Measurements from ENCODE around the gene CA12. TPM values are rescaled to one million over a fixed set of nuclear protein-coding genes. Genes with fewer than 3 reads are reported as not detected.

Gene CA12
- total and polyA plus RNA-seq, 4 donors = 0.07 to 5.1 (median 1.5) TPM

DNA sequence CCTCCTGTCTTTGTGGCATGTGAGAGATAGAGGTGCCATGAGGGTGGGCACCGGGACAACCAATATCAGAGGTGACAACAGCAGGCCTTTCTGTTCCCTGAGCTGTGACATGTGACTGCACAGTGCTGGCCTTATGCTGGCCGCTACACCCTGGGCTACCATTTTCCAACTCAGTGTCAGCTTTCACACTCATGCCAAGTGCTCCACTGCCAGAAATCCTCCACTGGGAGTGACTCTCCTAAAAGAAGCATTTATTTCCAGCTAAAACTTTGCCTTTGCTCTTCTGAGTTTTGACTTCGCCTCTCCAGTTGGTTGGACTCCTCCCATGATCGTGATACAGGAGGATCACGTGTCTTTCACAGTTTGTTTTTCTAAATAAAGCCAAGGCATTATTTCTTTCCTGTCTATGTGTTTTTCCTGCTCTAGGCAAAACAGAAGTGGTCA lies 31.4 kb downstream of the CA12 start (continued):
- TF ChIP-seq, protein P1, sequence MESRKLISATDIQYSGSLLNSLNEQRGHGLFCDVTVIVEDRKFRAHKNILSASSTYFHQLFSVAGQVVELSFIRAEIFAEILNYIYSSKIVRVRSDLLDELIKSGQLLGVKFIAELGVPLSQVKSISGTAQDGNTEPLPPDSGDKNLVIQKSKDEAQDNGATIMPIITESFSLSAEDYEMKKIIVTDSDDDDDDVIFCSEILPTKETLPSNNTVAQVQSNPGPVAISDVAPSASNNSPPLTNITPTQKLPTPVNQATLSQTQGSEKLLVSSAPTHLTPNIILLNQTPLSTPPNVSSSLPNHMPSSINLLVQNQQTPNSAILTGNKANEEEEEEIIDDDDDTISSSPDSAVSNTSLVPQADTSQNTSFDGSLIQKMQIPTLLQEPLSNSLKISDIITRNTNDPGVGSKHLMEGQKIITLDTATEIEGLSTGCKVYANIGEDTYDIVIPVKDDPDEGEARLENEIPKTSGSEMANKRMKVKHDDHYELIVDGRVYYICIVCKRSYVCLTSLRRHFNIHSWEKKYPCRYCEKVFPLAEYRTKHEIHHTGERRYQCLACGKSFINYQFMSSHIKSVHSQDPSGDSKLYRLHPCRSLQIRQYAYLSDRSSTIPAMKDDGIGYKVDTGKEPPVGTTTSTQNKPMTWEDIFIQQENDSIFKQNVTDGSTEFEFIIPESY (IDR thresholded peaks at IDR 0.05) = no peak
- TF ChIP-seq EGR1 (IDR thresholded peaks at IDR 0.05; ENCODE audit: low read depth in 2 of 2) = no peak

DNA sequence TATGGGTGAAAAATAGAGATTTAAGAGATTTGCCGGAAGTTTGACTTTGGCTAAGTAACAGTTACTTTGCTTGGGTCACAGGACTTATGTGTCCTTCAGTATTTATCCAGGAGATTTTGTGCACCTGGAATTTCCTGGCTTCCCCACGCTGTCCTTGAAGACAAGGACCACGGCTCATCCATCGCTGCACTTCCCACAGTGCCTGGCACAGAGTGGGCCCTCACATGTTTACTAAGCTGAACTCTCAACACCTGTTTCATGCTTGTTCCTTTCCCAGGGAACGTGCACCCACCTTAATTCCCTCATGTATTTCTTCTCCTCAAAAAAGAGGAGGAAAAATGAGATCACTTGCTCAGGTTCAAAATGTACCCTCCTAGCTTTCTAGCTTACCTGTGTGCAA lies 32.0 kb downstream of the CA12 start:
- Histone ChIP-seq H3K27ac (ENCODE audit: low read depth in 1 of 2, low read length in 2 of 2) (no peak overlapping the region), H3K4me1 (ENCODE audit: control insufficient read depth in 4 of 4, insufficient read depth in 4 of 4, low read length in 3 of 4) (peaks cover 0 to 3% (median 0%) of the 10 kb centered on the region in 4 donors), H3K27me3 (ENCODE audit: control insufficient read depth in 4 of 4, insufficient read depth in 4 of 4, low read length in 3 of 4) (no peaks in the 10 kb centered on the region), H3K9me3 (ENCODE audit: control insufficient read depth in 4 of 4, low read length in 3 of 4) (no peaks in the 10 kb centered on the region), H3K9ac (ENCODE audit: low read depth in 1 of 2, low read length in 2 of 2) (no peak overlapping the region), H3K4me3 (ENCODE audit: low read depth in 1 of 3, low read length in 3 of 3) (no peak overlapping the region), H3K36me3 (ENCODE audit: control insufficient read depth in 4 of 4, insufficient read depth in 3 of 4, low read depth in 1 of 4, low read length in 3 of 4) (no peaks in the 10 kb centered on the region)
- TF ChIP-seq HNF4A (conservative IDR thresholded peaks at IDR 0.05) = no peak
- no peak for TF ChIP-seq RAD21 (IDR thresholded peaks at IDR 0.05)
- no peak for TF ChIP-seq FOXA1 (IDR thresholded peaks at IDR 0.05)
- TF ChIP-seq, protein P1 (IDR thresholded peaks at IDR 0.05) = no peak
- TF ChIP-seq YY1 (IDR thresholded peaks at IDR 0.05) = no peak
- no peak for TF ChIP-seq EGR1 (IDR thresholded peaks at IDR 0.05; ENCODE audit: low read depth in 2 of 2)
- TF ChIP-seq, protein P2, sequence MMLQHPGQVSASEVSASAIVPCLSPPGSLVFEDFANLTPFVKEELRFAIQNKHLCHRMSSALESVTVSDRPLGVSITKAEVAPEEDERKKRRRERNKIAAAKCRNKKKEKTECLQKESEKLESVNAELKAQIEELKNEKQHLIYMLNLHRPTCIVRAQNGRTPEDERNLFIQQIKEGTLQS (IDR thresholded peaks at IDR 0.05) = no peak
- TF ChIP-seq SP1 (IDR thresholded peaks at IDR 0.05) = no peak
- TF ChIP-seq, protein P3, sequence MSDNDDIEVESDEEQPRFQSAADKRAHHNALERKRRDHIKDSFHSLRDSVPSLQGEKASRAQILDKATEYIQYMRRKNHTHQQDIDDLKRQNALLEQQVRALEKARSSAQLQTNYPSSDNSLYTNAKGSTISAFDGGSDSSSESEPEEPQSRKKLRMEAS (IDR thresholded peaks at IDR 0.05) = no peak
- TF ChIP-seq, protein P4, sequence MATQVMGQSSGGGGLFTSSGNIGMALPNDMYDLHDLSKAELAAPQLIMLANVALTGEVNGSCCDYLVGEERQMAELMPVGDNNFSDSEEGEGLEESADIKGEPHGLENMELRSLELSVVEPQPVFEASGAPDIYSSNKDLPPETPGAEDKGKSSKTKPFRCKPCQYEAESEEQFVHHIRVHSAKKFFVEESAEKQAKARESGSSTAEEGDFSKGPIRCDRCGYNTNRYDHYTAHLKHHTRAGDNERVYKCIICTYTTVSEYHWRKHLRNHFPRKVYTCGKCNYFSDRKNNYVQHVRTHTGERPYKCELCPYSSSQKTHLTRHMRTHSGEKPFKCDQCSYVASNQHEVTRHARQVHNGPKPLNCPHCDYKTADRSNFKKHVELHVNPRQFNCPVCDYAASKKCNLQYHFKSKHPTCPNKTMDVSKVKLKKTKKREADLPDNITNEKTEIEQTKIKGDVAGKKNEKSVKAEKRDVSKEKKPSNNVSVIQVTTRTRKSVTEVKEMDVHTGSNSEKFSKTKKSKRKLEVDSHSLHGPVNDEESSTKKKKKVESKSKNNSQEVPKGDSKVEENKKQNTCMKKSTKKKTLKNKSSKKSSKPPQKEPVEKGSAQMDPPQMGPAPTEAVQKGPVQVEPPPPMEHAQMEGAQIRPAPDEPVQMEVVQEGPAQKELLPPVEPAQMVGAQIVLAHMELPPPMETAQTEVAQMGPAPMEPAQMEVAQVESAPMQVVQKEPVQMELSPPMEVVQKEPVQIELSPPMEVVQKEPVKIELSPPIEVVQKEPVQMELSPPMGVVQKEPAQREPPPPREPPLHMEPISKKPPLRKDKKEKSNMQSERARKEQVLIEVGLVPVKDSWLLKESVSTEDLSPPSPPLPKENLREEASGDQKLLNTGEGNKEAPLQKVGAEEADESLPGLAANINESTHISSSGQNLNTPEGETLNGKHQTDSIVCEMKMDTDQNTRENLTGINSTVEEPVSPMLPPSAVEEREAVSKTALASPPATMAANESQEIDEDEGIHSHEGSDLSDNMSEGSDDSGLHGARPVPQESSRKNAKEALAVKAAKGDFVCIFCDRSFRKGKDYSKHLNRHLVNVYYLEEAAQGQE (IDR thresholded peaks at IDR 0.05) = no peak
- no peak for TF ChIP-seq NR2F2 (IDR thresholded peaks at IDR 0.05)
- no peak for TF ChIP-seq JUND (IDR thresholded peaks at IDR 0.05)
- TF ChIP-seq RXRA (IDR thresholded peaks at IDR 0.05) = no peak
- TF ChIP-seq FOXA2 (IDR thresholded peaks at IDR 0.05) = no peak
- TF ChIP-seq TAF1 (conservative IDR thresholded peaks at IDR 0.05) = no peak
- TF ChIP-seq, protein P5, sequence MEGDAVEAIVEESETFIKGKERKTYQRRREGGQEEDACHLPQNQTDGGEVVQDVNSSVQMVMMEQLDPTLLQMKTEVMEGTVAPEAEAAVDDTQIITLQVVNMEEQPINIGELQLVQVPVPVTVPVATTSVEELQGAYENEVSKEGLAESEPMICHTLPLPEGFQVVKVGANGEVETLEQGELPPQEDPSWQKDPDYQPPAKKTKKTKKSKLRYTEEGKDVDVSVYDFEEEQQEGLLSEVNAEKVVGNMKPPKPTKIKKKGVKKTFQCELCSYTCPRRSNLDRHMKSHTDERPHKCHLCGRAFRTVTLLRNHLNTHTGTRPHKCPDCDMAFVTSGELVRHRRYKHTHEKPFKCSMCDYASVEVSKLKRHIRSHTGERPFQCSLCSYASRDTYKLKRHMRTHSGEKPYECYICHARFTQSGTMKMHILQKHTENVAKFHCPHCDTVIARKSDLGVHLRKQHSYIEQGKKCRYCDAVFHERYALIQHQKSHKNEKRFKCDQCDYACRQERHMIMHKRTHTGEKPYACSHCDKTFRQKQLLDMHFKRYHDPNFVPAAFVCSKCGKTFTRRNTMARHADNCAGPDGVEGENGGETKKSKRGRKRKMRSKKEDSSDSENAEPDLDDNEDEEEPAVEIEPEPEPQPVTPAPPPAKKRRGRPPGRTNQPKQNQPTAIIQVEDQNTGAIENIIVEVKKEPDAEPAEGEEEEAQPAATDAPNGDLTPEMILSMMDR (IDR thresholded peaks at IDR 0.05; ENCODE audit: low read depth, low read length, missing input control) = no peak
- TF ChIP-seq HNF4G (IDR thresholded peaks at IDR 0.05) = no peak
- TF ChIP-seq GABPA (IDR thresholded peaks at IDR 0.05 in 1 of 2, conservative IDR thresholded peaks at IDR 0.05 in 1 of 2) = no peak
- WGBS = 96% methylated on average over 5 of the region's 5 CpGs
- no peak for DNase-seq (ENCODE audit: low spot score)
